HG03558 (cell line): ENCODE measurements around the gene FSD1L.

ENCODE experiments used
- ATAC-seq: cut with Tn5 transposase; IDR thresholded peaks from one replicate; pipeline ENCODE4 v1.9.1; 2021; ENCODE audit warnings: moderate number of reproducible peaks; ENCODE audit not compliant: unreplicated experiment; ENCODE audit errors: extremely low read depth

Gene FSD1L

GRCh38 chr9:105432247-105432842 is 15.5 kb upstream of the FSD1L start:
- no peak for ATAC-seq

- no peak for ATAC-seq
These were observed 12.4 kb upstream of the FSD1L start for GRCh38 chr9:105435453-105435852.

GRCh38 chr9:105436783-105437182 is 11.1 kb upstream of the FSD1L start:
- ATAC-seq: no peak

GRCh38 chr9:105437704-105438103 is 10.1 kb upstream of the FSD1L start:
- no peak for ATAC-seq

GRCh38 chr9:105438141-105438806 is 9.6 kb upstream of the FSD1L start:
- no peak for ATAC-seq

- no peak for ATAC-seq
These were observed 8.4 kb upstream of the FSD1L start for GRCh38 chr9:105439428-105439827.

GRCh38 chr9:105441616-105442160 is 6.1 kb upstream of the FSD1L start:
- no peak for ATAC-seq

GRCh38 chr9:105443121-105443520 is 4.7 kb upstream of the FSD1L start:
- no peak for ATAC-seq

GRCh38 chr9:105444130-105444529 is 3.7 kb upstream of the FSD1L start:
- no peak for ATAC-seq

GRCh38 chr9:105445203-105445881 is 2.5 kb upstream of the FSD1L start:
- no peak for ATAC-seq

- no peak for ATAC-seq
These were observed 434 bp upstream of the FSD1L start for GRCh38 chr9:105447386-105447813.

GRCh38 chr9:105449081-105449480 is 1.2 kb downstream of the FSD1L start:
- no peak for ATAC-seq

- ATAC-seq: no peak
These were observed 4.4 kb downstream of the FSD1L start for GRCh38 chr9:105452185-105452584.

GRCh38 chr9:105455836-105456475 is 8.1 kb downstream of the FSD1L start:
- no peak for ATAC-seq

GRCh38 chr9:105457560-105458294 is 9.9 kb downstream of the FSD1L start:
- ATAC-seq: no peak

- ATAC-seq: no peak
These were observed 10.6 kb downstream of the FSD1L start for GRCh38 chr9:105458404-105458803.

- ATAC-seq: no peak
These were observed 11.5 kb downstream of the FSD1L start for GRCh38 chr9:105459336-105459735.

- ATAC-seq: no peak
These were observed 19.1 kb downstream of the FSD1L start for GRCh38 chr9:105466898-105467455.

- ATAC-seq: no peak
These were observed 21.0 kb downstream of the FSD1L start for GRCh38 chr9:105468875-105469274.

GRCh38 chr9:105473221-105473620 is 25.4 kb downstream of the FSD1L start:
- ATAC-seq: no peak
